ENCODE results near the gene KRABD2.

Gene KRABD2

GRCh38 chr17:8413328-8413727 is 36.8 kb upstream of the KRABD2 start:
- no peak for TF ChIP-seq CTCF (IDR thresholded peaks at IDR 0.05; ENCODE audit: low read depth)

GRCh38 chr17:8412089-8412488 is 35.6 kb upstream of the KRABD2 start:
- TF ChIP-seq CTCF (IDR thresholded peaks at IDR 0.05; ENCODE audit: low read depth): no peak

- no peak for TF ChIP-seq CTCF (IDR thresholded peaks at IDR 0.05; ENCODE audit: low read depth)
Observed at GRCh38 chr17:8410883-8411238, 34.4 kb upstream of the KRABD2 start.

GRCh38 chr17:8409966-8410882 is 33.7 kb upstream of the KRABD2 start:
- TF ChIP-seq CTCF (IDR thresholded peaks at IDR 0.05; ENCODE audit: low read depth): no peak

- no peak for TF ChIP-seq CTCF (IDR thresholded peaks at IDR 0.05; ENCODE audit: low read depth)
Observed at GRCh38 chr17:8408371-8408770, 31.9 kb upstream of the KRABD2 start.

GRCh38 chr17:8406174-8406573 is 29.7 kb upstream of the KRABD2 start:
- TF ChIP-seq CTCF (IDR thresholded peaks at IDR 0.05; ENCODE audit: low read depth): no peak

- TF ChIP-seq CTCF (IDR thresholded peaks at IDR 0.05; ENCODE audit: low read depth): no peak
Observed at GRCh38 chr17:8405499-8406016, 29.1 kb upstream of the KRABD2 start.

Data from subcutaneous adipose tissue (tissue), 1 donor.